Stimulated activated CD8-positive, alpha-beta memory T cell treated with anti-CD3 and anti-CD28 coated beads, Interleukin-15, amount 100 ng/mL, for 1 hour (primary cell): ENCODE data around the gene CPSF4.

Experiments
- DNase-seq: peaks from one replicate; pipeline ENCODE4 v3.0.0-alpha.2; 2020; ENCODE audit warnings: low read depth

The CPSF4 gene

GRCh38 chr7:99438573-99439480, at the start of gene CPSF4, which contains the start of gene PTCD1:
Gene CPSF4 (plus strand): TSS chr7:99438943. CDS start chr7:99439083, 140 bp downstream.
Gene PTCD1 (minus strand): TSS chr7:99438798. CDS start chr7:99435242, 3,556 bp downstream.
- peak; percentile 78 for DNase-seq

GRCh38 chr7:99389772-99390171, 49.0 kb upstream of the CPSF4 start:
- no peak for DNase-seq

GRCh38 chr7:99390941-99391602, 47.7 kb upstream of the CPSF4 start:
- DNase-seq: no peak

GRCh38 chr7:99392046-99392445, 46.7 kb upstream of the CPSF4 start:
- no peak for DNase-seq

GRCh38 chr7:99392659-99393354, 45.9 kb upstream of the CPSF4 start:
- DNase-seq: peak; percentile 65

GRCh38 chr7:99393355-99394187, 45.2 kb upstream of the CPSF4 start:
- no peak for DNase-seq

DNA sequence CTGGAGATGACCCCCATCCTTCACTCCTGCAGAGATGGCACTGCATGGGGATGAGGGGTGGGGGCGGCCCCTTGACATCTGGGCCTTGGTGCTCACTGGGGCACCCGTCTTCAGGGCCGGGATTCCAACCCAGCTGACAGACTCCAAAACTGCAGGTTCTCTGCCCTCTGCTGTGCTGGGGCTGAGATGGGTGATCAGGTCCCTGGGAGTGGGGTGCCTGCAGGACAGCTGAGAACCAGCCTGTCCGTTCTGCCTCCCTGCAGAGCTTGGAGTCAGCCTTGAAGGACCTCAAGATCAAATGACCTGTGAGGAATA, 44.6 kb upstream of the CPSF4 start:
- no peak for DNase-seq

- DNase-seq: no peak
Measured at GRCh38 chr7:99395616-99396327, 43.0 kb upstream of the CPSF4 start.

GRCh38 chr7:99396418-99397296, 42.1 kb upstream of the CPSF4 start:
- no peak for DNase-seq

GRCh38 chr7:99397297-99397983, 41.3 kb upstream of the CPSF4 start:
- DNase-seq: no peak

DNA sequence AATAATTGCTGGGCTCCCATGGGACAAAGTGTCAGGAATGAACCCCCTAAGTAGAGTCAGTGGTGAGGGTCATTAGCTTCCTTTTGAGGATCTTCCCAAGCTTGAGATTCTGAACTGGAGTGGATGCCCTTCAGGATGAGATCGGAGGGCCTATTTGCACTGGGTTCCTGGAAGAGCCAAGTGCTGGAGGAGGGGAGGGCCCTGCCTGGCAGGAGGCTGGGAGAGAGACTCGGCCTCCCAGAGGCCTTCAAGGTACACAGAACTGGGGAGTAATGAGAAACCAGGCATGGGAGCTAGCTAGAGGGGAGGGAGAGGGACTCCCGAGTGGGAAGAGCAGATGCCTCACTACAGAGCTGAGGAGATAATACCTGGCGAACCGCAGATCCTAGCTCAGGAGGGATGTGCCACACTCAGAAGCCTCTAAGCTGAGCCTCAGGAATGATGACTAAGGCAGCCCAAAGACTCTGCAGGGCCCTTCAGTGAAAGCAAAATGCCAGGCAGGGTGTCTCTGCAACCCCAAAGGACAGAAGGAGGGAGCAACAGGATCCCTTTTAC, 39.8 kb upstream of the CPSF4 start:
- DNase-seq: no peak

GRCh38 chr7:99399597-99399996, 39.1 kb upstream of the CPSF4 start:
- no peak for DNase-seq

DNA sequence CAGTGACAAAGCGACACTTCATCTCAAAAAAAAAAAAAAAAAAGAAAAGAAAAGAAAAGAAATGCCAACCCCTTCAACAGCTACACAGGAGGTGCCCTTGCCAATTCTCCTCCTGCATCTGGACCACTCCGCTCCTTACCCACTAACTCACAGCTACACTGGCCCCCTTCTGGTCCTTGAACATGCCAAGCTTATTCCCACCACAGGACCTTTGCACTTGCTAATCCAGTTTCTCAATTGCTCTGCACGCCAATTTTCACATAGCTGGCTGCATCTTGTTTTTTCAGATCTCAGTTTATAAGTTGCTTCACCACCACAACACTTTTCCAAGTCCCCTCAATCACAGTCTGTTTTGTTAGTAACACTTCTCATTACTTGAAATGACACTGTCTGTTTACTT, 35.9 kb upstream of the CPSF4 start:
- DNase-seq: no peak

GRCh38 chr7:99403764-99404163, 35.0 kb upstream of the CPSF4 start:
- DNase-seq: no peak

GRCh38 chr7:99404235-99404976, 34.3 kb upstream of the CPSF4 start:
- DNase-seq: no peak

DNA sequence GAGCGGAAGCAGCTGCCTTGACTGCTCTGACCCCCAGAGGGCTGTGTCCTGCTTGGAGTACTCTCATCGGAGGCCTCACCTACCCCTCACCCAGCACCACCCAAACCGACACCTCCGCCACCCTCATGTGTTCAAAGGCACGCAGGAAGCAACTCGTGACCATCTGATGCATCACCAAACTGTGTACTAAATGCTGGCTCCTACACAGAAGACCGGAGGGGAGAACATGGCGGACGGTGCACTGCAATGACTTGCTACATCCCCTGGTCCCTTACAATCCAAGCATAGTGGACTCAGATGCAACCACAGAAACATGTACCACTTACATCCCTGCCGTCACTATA, 33.8 kb upstream of the CPSF4 start:
- DNase-seq: no peak

DNA sequence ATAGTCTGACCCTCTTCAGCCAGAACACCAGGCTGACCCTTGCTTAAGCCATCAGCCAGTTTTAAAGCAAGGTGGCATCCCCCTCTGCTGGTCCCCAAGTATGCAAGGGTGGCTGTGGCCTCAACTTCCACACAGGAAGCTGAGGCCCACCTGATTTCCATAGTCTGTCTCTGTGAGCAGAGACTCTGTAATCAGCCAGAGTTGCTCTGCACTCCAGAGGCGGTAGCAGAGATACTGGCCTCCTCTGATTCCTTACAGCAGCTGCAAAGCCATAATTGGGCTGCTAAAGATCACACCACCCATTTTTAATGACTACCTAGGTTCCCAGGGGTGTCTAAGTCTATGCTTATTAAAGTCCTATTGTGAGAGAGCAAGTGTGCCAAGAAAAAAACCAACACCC, 32.2 kb upstream of the CPSF4 start:
- no peak for DNase-seq

DNA sequence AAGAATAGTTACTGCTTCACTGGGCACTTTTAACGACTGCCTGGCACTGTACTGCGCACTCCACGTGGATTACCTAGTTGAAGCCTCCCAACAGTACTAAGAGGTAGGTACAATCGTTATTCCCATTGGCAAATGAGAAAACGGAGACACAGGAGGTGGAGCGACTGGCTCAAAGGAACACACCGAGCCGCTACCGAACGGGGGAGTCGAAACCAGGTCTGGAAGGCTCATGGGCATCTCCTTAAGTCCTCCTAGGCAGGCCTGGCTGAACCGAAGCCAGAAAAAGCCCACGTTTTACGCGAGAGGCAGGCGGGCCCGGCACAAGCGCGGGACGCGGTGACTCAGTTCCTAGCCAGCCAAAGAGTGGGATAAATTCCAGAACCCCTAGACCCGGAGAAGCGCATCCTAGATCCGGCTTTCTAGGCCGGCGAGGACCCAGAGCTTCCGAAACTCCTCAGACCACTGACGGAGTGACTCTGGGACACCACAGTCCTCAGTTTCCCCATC, 30.8 kb upstream of the CPSF4 start:
- no peak for DNase-seq
